Panc1 (cell line): ENCODE data around the gene PPARG. TPM values are rescaled to one million over a fixed set of nuclear protein-coding genes. Genes with fewer than 3 reads are reported as not detected.
"Not testable (repeated sequence)": the region's sequence is repeated elsewhere in the genome, so short reads cannot be mapped to it uniquely, and the experiment has no call there.

ENCODE experiments used
- ATAC-seq: fragments of 200-7000 bp; cut with Tn5 transposase; 2 replicates; pipeline ENCODE4 v1.9.1; 2020; ENCODE audit warnings: mild to moderate bottlenecking, moderate library complexity
- BruUV-seq: library from RNA; stranded (reverse); fragments of 400-500 nt; replicated peaks from 2 replicates; lab custom pipeline; 2021; lab: Mats Ljungman, UMichigan
- CTCF ChIA-PET: fragments of 300-600 bp; sonication (Branson Sonifier 250); formaldehyde crosslinking; loops from one replicate; lab custom pipeline; 2022; ENCODE audit warnings: antibody characterized with exemption; lab: Charles Lee
- POLR2A ChIA-PET: fragments of 300-600 bp; sonication (Branson Sonifier 250); formaldehyde crosslinking; loops from one replicate; lab custom pipeline; 2022; ENCODE audit warnings: antibody characterized with exemption; lab: Charles Lee
- DNase-seq: peaks from one replicate; pipeline ENCODE4 v3.0.0-alpha.2; 2010; ENCODE audit warnings: low read depth, low spot score
- H3K27ac ChIP-seq: 2 replicates; pipeline ENCODE4 v1.5.1; 2011; ENCODE audit warnings: mild to moderate bottlenecking, low read length, inconsistent platforms
- H3K27me3 ChIP-seq: fragments of 200-500 bp; sonication (Bioruptor generic); 2 replicates; pipeline ENCODE4 v1.6.0; 2014; ENCODE audit warnings: low read length, inconsistent platforms; ENCODE audit not compliant: control insufficient read depth, insufficient read depth
- H3K36me3 ChIP-seq: fragments of 200-500 bp; sonication (Bioruptor generic); 2 replicates; pipeline ENCODE4 v1.5.1; 2014; ENCODE audit warnings: inconsistent platforms, mild to moderate bottlenecking, low read length, moderate library complexity; ENCODE audit not compliant: control insufficient read depth, insufficient read depth
- H3K4me1 ChIP-seq: 2 replicates; pipeline ENCODE4 v1.5.1; 2011; ENCODE audit warnings: inconsistent platforms, mild to moderate bottlenecking, low read length, moderate library complexity; ENCODE audit not compliant: control insufficient read depth, insufficient read depth
- H3K4me3 ChIP-seq, 2 experiments: 2 replicates each; pipeline ENCODE4 v1.5.1; 2011 to 2012; ENCODE audit warnings: low read depth in 2 of 2, low read length in 2 of 2, mild to moderate bottlenecking in 2 of 2, inconsistent platforms in 1 of 2, moderate library complexity in 1 of 2
- H3K9me3 ChIP-seq: fragments of 200-500 bp; sonication (Bioruptor generic); 2 replicates; pipeline ENCODE4 v1.5.1; 2014; ENCODE audit warnings: low read depth, mild to moderate bottlenecking, inconsistent platforms, low read length, moderate library complexity; ENCODE audit not compliant: control insufficient read depth, insufficient read depth
- CTCF ChIP-seq: fragments of 450-650 bp; IDR thresholded peaks from 2 replicates; pipeline ENCODE4 v1.5.1; 2017; ENCODE audit warnings: mild to moderate bottlenecking
- POLR2AphosphoS5 ChIP-seq: IDR thresholded peaks from 2 replicates; pipeline ENCODE4 v1.6.1; 2012; ENCODE audit warnings: mild to moderate bottlenecking, low read depth, low read length, moderate library complexity
- SIN3A ChIP-seq: IDR thresholded peaks from 2 replicates; pipeline ENCODE4 v1.6.1; 2012; ENCODE audit warnings: low read depth, mild to moderate bottlenecking, low read length, moderate library complexity, borderline replicate concordance; ENCODE audit not compliant: insufficient read depth
- TCF7L2 ChIP-seq: IDR thresholded peaks from 2 replicates; pipeline ENCODE4 v1.6.1; 2011; ENCODE audit warnings: mild to moderate bottlenecking, low read depth, low read length, inconsistent platforms
- in situ Hi-C: cut with HindIII; loops from 2 replicates; pipeline ENCODE4 v1.10.0; 2016; ENCODE audit warnings: low sequenced_read_pairs, low pct_unique_long_range_greater_than_20kb
- intact Hi-C: fragments of 100-400 bp; cut with micrococcal nuclease; formaldehyde crosslinking; loops from one replicate; pipeline ENCODE4 v1.10.0; 2022; ENCODE audit not compliant: unreplicated experiment
- total RNA-seq: library from RNA; stranded (reverse); gene quantifications from one replicate; pipeline ENCODE4 v1.2.1, GENCODE V29; 2021; ENCODE audit not compliant: unreplicated experiment
- TF ChIP-seq, protein P1 (sequence below), 2 experiments: IDR thresholded peaks; 2 replicates each; pipeline ENCODE4 v1.6.1; 2011 to 2012; ENCODE audit warnings: low read depth in 2 of 2, control low read depth in 1 of 2, low read length in 1 of 2, mild to moderate bottlenecking in 1 of 2, moderate library complexity in 1 of 2; ENCODE audit not compliant: insufficient read depth in 1 of 2

The PPARG gene
- total RNA-seq, 1 experiment from 2014 or later = 88.1 TPM

DNA sequence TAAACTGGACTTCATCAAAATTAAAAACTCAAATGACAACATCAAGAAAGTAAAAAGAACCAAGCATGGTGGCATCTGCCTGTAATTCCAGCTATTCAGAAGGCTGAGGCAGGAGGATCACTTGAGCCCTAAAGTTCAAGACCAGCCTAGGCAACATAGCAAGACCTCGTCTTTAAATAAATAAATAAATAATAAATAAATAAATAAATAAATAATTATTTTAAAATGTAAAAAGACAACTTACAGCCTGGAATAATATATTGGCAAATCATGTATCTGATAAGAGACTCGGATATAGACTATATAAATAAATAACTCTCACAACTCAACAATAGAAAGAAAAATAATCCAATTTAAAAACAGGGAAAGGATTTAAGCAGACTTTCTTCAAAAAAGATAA is 4.3 kb upstream of the PPARG start:
- BruUV-seq = no TSS peak
- ChIA-PET POLR2A (no interaction called here), CTCF (no interaction called here)
- Histone ChIP-seq H3K4me3 (no peak overlapping the region), H3K27me3 (no peaks in the 10 kb centered on the region), H3K36me3 (no peaks in the 10 kb centered on the region), H3K27ac (no peak overlapping the region), H3K4me1 (peaks cover 13% of the 10 kb centered on the region), H3K9me3 (no peaks in the 10 kb centered on the region)
- DNase-seq = no peak
- no peak for TF ChIP-seq CTCF
- TF ChIP-seq SIN3A = no peak
- no peak for TF ChIP-seq TCF7L2
- TF ChIP-seq POLR2AphosphoS5 = no peak
- TF ChIP-seq, protein P1, sequence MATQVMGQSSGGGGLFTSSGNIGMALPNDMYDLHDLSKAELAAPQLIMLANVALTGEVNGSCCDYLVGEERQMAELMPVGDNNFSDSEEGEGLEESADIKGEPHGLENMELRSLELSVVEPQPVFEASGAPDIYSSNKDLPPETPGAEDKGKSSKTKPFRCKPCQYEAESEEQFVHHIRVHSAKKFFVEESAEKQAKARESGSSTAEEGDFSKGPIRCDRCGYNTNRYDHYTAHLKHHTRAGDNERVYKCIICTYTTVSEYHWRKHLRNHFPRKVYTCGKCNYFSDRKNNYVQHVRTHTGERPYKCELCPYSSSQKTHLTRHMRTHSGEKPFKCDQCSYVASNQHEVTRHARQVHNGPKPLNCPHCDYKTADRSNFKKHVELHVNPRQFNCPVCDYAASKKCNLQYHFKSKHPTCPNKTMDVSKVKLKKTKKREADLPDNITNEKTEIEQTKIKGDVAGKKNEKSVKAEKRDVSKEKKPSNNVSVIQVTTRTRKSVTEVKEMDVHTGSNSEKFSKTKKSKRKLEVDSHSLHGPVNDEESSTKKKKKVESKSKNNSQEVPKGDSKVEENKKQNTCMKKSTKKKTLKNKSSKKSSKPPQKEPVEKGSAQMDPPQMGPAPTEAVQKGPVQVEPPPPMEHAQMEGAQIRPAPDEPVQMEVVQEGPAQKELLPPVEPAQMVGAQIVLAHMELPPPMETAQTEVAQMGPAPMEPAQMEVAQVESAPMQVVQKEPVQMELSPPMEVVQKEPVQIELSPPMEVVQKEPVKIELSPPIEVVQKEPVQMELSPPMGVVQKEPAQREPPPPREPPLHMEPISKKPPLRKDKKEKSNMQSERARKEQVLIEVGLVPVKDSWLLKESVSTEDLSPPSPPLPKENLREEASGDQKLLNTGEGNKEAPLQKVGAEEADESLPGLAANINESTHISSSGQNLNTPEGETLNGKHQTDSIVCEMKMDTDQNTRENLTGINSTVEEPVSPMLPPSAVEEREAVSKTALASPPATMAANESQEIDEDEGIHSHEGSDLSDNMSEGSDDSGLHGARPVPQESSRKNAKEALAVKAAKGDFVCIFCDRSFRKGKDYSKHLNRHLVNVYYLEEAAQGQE (IDR thresholded peaks at IDR 0.05; ENCODE audit: insufficient read depth in 1 of 2, low read depth in 2 of 2, low read length in 1 of 2) = no peak
- intact Hi-C loops = loop anchor here (10.0 kb wide), 2 partner anchors 90 to 150 kb away; no protein-coding TSS in a partner anchor
- ATAC-seq = no peak
- in situ Hi-C loops = no loop called here

- ChIA-PET CTCF (no interaction called here), POLR2A (no interaction called here)
- intact Hi-C loops (loop anchor here (10.0 kb wide), 2 partner anchors 90 to 150 kb away; no protein-coding TSS in a partner anchor), in situ Hi-C loops (no loop called here)
- Histone ChIP-seq H3K4me1 (peaks cover 13% of the 10 kb centered on the region), H3K9me3 (no peaks in the 10 kb centered on the region), H3K36me3 (no peaks in the 10 kb centered on the region), H3K27ac (no peak overlapping the region), H3K4me3 (no peak overlapping the region), H3K27me3 (no peaks in the 10 kb centered on the region)
- BruUV-seq = no TSS peak
- DNase-seq (no peak), ATAC-seq (no peak)
- TF ChIP-seq, protein P1 (IDR thresholded peaks at IDR 0.05; ENCODE audit: insufficient read depth in 1 of 2, low read depth in 2 of 2, low read length in 1 of 2) = no peak
- no peak for TF ChIP-seq CTCF
Observed at GRCh38 chr3:12285003-12285555, 3.8 kb upstream of the PPARG start.

GRCh38 chr3:12285779-12286178 is 3.1 kb upstream of the PPARG start:
- H3K27me3 ChIP-seq, H3K36me3 ChIP-seq, H3K27ac ChIP-seq, POLR2A ChIA-PET, in situ Hi-C loops, H3K4me1 ChIP-seq, H3K9me3 ChIP-seq, H3K4me3 ChIP-seq, CTCF ChIA-PET, DNase-seq, BruUV-seq, ATAC-seq: not testable (repeated sequence)
- intact Hi-C loops = loop anchor here (10.0 kb wide), 2 partner anchors 91 to 151 kb away; no protein-coding TSS in a partner anchor
